ENCODE data around the gene IFNAR1. TPM values are rescaled to one million over a fixed set of nuclear protein-coding genes. Genes with fewer than 3 reads are reported as not detected.

IFNAR1 gene
- total and polyA plus RNA-seq, 9 of the 15 experiments (the other 6 are each of a cell fraction or from before 2014, with no cell fraction given) = 8.6 to 31.8 (median 14.8) TPM

- TF ChIP-seq ZNF740 (CRISPR knock-in tag; IDR thresholded peaks at IDR 0.05) (no peak), ZNF740 (tag; IDR thresholded peaks at IDR 0.05) (no peak), ZNF785 (CRISPR knock-in tag; IDR thresholded peaks at IDR 0.05) (no peak), ZNF668 (CRISPR knock-in tag; IDR thresholded peaks at IDR 0.05) (no peak), POU5F1 (IDR thresholded peaks at IDR 0.05; ENCODE audit: borderline replicate concordance, low read depth, low read length, partially characterized antibody) (no peak), IRF2 (CRISPR knock-in tag; IDR thresholded peaks at IDR 0.05) (no peak), KDM1A (IDR thresholded peaks at IDR 0.05) (no peak), BRF2 (IDR thresholded peaks at IDR 0.05; ENCODE audit: borderline replicate concordance, insufficient read depth, insufficient read length) (no peak), ATF3 (IDR thresholded peaks at IDR 0.05) (peak; percentile 88), ATF3 (CRISPR knock-in tag; conservative IDR thresholded peaks at IDR 0.05) (0 out of 2 replicates have a peak, but pooled peaks have one; percentile 60), ZNF316 (IDR thresholded peaks at IDR 0.05) (peak; percentile 76), CEBPB (tag; IDR thresholded peaks at IDR 0.05) (peak; percentile 89), KLF1 (tag; IDR thresholded peaks at IDR 0.05) (0 out of 2 replicates have a peak, but pooled peaks have one; percentile 19), ZKSCAN1 (IDR thresholded peaks at IDR 0.05; ENCODE audit: low read depth, low read length) (no peak), HMBOX1 (IDR thresholded peaks at IDR 0.05) (no peak), SMC3 (conservative IDR thresholded peaks at IDR 0.05; ENCODE audit: insufficient read depth, low read depth, low read length) (no peak), NCOA1 (IDR thresholded peaks at IDR 0.05; ENCODE audit: low read depth) (no peak), SNIP1 (IDR thresholded peaks at IDR 0.05; ENCODE audit: low read depth) (no peak), ZBTB9 (CRISPR knock-in tag; IDR thresholded peaks at IDR 0.05) (peak; percentile 69; the same call in 1 of the 2 replicates), HCFC1 (IDR thresholded peaks at IDR 0.05; ENCODE audit: low read depth, low read length) (no peak), ZBTB34 (CRISPR knock-in tag; IDR thresholded peaks at IDR 0.05) (no peak)
Observed at GRCh38 chr21:33383056-33383888, 58.5 kb downstream of the IFNAR1 start (continued).
